CD4-positive, alpha-beta T cell treated with Interleukin-17A for 1 hour (primary cell): Measurements from ENCODE around the gene AWAT1.
"Not testable (repeated sequence)": the region's sequence is repeated elsewhere in the genome, so short reads cannot be mapped to it uniquely, and the experiment has no call there.

ENCODE experiments used
- DNase-seq: peaks from one replicate; pipeline ENCODE4 v3.0.0-alpha.2; 2020

The AWAT1 gene

DNA sequence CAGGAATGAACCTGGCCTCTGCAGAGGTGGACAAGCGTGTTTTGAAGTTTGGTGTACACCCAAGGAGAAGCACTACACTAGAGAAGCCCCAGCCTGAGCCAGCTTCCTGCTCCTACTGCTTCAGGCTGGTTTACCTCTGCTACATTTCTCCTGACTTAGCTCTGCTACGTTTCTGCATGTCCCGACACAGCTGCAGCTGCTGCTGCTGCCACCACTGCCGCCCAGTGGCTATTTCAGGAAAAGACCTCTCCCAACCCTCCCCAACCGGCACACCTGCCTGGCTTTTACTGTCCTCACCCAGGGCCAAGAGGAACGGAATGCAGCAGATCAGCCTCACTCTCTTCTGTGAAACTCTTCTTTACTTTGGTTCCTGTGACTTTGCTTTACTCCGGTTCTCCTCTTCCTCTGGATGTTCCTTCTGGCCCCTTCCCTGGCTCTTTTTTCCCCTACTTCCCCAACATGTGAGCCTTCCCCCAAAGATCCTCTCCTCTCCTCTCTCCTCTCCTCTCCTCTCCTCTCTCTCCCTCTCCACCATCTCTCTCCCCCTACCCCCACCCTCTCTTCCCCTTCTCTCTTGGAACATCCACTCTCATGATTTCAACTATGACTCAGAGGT, 28.6 kb downstream of the AWAT1 start:
- peak; percentile 0 for DNase-seq

DNA sequence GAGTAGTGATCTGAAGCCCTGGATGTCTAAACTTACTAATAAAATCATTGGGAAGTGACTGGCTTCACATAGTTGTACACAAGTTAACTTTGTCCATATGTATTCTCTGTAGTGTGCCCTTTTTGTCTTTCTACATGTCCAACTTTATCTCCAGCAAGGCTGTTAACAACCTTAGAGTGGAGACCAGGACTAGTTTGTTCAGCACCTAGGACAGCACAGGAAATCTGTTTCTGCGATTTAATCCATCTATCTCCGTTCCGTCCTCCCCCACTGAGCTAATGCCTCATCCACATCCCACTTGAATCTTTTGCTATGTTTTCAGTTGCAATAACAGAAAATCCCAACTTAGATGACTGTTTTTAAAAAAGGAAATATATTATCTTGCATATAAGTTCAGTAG, 30.3 kb downstream of the AWAT1 start:
- no peak for DNase-seq

DNA sequence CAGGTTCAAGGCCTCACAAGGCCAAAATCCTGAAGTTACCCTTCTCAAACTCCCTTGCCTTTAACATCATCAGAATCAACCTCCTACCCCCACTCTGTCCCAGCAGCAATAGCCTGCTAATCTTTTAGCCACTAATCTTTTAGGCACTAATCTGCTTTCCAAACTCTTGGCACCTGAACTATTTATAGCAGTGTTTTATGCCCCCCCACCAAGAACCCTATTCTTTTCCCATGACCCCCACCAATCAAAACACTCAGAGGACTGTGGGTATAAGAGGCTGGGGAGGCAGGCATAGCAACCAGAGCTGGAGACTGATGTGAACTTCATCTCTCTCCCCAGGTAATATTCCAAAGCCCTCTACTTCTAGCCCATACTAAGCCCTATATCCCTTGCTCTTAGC, 33.6 kb downstream of the AWAT1 start, which contains the start of gene ARR3:
TSS of gene ARR3 (plus strand) at position 301 of the 400 bp plus-strand sequence. CDS start 1,052 bp downstream, outside the sequence.
- DNase-seq = no peak

DNA sequence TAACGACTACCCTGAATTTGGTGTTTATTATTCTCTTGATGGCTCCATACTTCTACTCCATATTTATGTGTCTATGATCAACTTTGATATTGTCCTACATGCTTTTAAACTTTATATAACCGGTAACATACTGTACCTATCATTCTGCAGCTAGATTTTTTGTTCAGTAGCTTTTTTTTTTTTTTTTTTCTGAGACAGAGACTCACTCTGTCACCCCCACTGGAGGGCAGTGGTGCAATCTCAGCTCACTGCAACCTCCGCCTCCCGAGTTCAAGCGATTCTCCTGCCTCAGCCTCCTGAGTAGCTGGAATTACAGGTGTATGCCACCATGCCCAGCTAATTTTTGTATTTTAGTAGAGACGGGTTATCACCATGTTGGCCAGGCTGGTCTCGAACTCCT, 39.6 kb downstream of the AWAT1 start:
- not testable (repeated sequence) for DNase-seq

DNA sequence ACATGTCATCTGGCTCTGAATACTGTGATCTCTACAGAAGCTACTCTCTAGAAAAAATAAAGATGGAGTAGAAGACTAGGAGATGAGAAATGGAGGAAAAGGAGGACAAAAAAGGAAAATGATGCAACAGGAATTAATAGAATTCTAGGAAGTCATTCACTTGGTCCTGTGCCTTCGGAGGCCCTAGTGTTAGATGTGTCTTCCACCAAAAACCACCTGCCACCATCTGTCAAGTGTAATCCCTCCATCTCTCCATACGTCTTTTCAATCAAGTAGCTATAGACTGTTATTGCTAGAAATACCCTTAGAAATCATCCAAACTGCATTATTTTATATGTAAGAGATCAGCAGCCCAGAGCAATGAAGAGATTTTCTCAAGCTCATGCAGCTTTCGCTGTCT, 44.6 kb downstream of the AWAT1 start:
- DNase-seq = no peak

DNA sequence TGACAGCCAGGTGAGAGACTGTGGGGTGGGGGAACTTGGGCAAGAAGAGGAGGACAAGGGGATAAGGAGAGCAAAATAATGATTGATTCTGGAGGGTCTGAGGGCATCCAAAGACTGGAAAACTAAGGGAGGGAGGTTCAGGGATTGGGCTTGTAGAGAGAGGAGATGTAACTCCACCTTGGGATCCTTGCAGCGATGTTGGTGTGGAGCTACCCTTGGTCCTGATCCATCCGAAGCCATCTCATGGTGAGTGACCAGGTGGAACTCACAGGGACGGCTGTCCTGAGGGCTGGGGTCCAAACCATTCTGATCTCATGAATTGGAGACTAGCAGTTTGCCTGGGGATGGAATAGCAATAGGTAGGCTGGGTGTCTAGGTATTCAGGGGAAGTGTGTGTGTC, 46.1 kb downstream of the AWAT1 start:
- DNase-seq = no peak

DNA sequence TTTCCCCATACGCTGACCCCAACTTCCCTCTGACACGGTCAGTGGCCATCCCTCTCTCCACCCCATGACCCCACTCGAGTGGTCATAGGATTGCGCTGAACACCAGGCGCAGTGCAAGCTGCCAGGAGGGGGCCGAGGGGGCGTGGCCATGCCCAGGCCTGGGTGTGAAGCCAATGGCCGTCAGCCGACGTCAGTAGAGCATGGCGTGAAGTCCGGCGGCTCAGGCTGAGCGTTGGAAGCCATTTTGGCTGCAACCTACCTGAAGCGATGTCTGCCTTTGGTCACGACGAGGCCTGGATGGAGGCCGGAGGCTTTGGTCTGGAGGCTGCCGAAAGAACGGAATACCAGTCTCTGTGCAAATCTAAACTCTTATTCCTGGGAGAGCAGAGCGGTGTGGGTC, 47.5 kb downstream of the AWAT1 start, which contains the start of gene RAB41:
TSS of gene RAB41 (plus strand) at position 222 of the 400 bp plus-strand sequence. CDS start at position 268, 46 bp downstream.
- DNase-seq = no peak

DNA sequence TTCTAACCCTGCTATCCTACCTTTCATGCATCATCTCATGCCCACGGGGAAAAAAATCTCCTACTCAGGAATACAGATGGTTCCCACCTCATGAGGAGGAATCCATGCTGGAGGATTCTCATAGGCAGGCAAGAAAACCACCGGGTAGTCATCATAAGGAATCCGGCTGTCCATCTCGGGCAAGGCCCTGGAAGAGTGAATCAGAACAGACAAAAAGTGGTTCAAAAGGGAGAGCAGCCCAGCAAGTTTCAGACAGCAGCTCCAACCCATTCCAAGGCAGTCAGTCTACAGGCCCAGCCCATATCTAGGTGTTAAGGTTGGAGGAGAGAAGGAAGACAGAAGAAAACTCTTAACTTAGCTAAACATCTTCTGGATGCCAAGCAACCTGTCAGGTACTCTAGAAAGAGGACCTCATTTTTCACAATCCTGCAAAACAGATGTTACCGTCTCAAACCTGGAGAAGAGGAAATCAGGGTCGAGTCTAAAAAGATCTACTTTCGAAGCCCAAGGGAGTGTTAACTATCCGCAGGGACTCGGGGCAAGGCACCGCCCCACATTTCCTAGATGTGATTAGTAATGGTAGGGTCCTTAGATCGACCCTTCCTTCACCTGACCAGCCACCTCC, 54.8 kb downstream of the AWAT1 start:
- DNase-seq = no peak
